HG03439 (cell line): ENCODE data around the gene TATDN2.

Experiments
- ATAC-seq: cut with Tn5 transposase; IDR thresholded peaks from one replicate; pipeline ENCODE4 v1.9.1; 2021; ENCODE audit warnings: mild to moderate bottlenecking, moderate library complexity; ENCODE audit not compliant: unreplicated experiment

The TATDN2 gene

DNA sequence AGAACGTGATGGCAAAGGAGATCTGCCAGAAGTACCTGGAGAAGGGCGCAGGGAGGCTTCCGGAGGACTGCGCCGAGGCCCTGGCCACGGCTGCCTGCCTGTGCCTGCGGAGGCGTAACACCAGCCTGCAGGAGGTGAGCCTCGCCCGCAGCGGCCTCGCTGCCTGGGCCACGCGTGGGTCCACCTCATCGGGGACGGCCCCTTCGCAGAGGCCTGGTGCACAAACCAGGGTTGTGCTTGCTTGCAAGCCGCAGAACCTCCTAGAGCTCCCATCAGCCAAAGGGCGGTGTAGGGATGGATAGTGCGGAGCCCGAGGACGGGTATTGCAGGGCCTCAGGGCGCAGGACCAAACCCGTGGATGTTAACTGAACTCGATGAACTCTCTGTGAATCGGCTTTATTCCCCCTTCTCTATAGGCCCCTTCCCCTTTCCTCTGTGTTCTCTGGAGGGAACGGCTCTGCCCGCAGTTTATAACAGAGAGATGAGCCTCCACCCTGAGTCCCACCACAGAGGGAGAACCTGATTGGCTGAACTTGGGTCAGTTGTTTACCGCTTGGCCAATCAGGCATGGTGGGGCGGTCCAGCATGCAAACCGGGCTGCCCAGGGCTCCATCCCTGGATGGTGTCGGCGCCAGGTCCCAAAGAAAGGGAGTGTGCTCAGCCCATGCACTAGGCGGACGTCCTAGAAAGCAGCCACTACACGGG lies 13.6 kb upstream of the TATDN2 start:
- no peak for ATAC-seq

- ATAC-seq, result no peak
These were observed 12.7 kb upstream of the TATDN2 start for GRCh38 chr3:10235551-10235950.

DNA sequence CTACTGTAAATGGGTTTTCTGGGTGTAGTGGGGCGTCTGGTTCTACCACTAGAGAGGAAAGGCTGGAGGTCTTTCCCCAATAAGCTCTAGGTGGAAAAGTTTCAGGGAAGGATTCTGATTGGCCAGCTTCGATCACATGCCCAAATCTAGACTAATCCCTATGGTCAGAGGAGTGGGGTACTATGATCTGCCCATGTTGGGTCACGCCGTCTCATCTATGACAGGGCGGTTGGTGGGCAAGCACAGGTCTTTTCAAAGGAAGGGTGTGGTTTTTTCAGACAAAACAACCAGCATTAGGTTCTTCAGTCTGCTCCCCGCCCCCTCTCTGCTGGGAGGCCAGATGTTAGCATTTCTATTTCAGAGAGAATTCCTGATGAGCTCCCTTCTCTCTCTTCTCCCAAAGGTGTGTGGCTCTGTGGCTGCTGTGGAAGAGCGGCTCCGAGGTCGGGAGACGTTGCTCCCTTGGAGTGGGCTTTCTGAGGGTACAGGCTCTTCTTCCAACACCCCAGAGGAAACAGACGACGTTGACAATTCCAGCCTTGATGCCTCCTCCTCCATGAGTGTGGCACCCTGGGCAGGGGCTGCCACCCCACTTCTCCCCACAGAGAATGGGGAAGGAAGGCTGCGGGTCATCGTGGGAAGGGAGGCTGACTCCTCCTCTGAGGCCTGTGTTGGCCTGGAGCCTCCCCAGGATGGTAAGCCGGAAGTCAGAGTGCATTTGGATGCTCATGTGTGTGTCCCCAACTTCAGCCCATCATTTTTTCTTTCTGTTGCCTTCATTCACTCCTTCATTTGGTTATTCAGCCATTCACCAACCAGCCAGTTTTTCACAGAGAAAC lies 9.7 kb upstream of the TATDN2 start:
- ATAC-seq, result no peak

DNA sequence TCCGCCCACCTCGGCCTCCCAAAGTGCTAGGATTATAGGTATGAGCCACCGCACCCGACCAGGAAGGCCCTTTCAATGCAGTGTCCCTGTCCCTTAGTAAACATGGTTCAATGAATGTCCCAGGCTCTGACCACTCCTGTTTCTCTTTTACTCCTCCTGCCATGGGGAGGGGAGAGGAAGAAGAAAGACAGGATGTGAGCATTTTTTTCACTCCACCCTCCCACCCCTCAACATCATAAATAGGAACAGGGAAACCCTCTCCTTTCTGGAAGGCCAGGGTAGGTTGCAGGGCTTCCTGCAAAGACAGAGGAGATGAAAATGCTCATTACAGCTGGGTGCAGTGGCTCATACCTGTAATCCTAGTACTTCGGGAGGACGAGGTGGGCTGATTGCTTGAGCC lies 7.5 kb upstream of the TATDN2 start:
- ATAC-seq, result no peak

DNA sequence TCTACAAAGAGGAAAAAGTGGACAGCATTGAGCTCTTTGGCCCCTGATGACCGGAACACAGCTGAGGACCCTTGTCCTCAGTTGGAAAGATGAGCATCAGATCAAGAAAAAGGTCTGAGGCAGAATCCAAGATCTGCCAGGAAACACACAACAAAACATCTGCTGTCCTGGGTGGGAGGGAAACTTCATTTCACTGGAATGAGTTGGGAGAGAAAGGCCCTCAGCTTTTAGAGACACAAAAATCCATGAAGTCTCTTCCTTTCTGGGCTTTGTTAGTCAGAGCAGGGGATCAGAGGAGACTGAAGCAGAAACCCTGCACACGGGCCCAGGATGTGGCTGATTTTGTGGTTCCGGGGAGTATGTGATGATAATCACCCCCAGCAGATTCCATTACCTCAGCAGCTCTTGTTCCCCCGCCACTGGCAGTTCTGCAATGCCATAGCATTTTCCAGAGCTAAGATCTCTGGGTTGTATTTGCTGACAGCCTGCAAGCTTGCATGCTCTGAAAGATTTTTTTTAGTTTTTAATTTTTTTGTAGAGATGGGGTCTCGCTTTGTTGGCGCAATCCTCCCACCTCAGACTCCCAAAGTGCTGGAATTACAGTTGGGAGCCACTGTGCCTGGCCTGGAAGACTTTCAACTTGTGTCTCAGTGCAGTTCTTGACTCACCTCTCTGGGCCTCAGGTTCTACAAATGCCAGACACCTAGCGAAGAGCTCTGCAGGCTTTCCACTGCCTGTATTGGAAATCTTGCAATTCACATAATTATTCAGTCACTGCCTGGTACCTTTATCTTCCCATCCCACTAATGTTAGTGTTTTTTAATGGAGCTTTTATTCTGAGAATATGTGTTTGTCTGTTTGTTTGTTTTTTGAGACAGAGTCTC lies 5.8 kb upstream of the TATDN2 start:
- ATAC-seq, result no peak

GRCh38 chr3:10244009-10244408 lies 4.2 kb upstream of the TATDN2 start:
- ATAC-seq, result no peak

GRCh38 chr3:10245081-10245712 lies 3.1 kb upstream of the TATDN2 start:
- ATAC-seq, result no peak

GRCh38 chr3:10247679-10248183 lies 528 bp upstream of the TATDN2 start:
- no peak for ATAC-seq

DNA sequence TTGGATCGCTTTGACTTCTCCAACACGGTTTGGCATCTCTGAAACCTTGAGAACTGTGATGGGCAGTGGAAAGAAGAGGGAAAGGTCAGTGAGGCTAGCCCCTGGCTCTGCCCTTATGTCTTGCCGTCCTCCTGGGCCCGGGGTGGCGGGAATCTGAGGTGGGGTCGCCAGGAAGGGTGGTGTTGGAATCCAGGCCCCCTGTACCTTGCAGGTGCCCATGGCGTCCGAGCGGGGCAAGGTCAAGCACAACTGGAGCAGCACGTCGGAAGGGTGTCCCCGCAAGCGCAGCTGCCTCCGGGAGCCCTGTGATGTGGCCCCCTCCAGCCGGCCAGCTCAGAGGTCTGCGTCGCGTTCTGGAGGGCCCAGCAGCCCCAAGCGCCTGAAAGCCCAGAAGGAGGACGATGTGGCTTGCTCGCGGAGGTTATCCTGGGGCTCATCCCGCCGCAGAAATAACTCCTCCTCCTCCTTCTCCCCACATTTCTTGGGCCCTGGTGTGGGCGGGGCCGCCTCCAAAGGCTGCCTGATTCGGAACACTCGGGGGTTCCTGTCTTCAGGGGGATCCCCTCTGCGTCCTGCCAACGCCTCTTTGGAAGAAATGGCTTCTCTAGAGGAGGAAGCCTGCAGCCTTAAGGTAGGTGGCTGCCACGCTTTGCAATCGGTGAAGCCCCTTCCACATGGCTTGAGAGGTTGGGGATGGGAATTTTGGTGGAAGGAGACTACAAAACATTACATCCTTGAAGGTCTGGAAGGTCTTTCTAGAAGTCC lies 907 bp downstream of the TATDN2 start:
- no peak for ATAC-seq

DNA sequence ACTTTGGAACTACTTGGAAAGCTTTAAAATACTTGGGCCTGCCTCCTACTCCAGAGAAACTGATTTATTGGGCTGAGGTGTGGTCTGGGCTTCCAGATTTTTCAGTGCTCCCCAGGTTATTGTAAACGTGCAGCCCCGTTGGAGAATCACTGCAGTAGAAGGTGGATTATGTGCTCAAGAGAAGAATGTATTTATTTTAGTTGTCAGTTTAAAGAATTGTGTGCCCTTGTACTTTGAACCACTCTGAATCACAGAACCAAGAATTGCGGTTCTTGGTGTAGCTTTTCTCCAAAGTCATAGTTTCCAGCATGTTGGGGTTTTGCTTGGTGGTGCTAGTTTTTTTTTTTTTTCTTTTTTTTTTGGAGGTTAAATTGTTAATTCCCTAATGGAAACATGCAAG lies 1.6 kb downstream of the TATDN2 start:
- no peak for ATAC-seq

DNA sequence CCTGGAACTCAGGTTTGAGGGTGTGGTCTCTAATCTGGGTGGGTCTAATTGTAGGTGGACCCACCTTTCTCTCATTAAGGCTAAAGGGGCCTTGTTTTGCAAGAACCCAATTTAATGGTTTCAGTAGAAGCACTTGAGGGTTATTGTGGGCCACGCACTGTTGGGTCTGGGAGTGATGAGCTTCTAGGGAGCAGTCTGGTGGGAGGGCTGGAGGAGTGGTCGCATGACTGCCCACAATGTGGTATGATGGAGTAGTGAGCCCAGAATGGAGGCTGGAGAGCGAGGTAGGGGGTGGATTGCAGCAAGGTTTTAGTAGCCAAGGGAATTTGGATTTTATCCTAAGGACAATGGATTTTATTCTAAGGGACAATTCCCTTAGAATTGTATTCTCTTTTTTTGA lies 2.7 kb downstream of the TATDN2 start:
- ATAC-seq, result no peak

- ATAC-seq, result no peak
These were observed 5.5 kb downstream of the TATDN2 start for GRCh38 chr3:10253731-10254130.

GRCh38 chr3:10255835-10256234 lies 7.6 kb downstream of the TATDN2 start:
- ATAC-seq, result no peak

DNA sequence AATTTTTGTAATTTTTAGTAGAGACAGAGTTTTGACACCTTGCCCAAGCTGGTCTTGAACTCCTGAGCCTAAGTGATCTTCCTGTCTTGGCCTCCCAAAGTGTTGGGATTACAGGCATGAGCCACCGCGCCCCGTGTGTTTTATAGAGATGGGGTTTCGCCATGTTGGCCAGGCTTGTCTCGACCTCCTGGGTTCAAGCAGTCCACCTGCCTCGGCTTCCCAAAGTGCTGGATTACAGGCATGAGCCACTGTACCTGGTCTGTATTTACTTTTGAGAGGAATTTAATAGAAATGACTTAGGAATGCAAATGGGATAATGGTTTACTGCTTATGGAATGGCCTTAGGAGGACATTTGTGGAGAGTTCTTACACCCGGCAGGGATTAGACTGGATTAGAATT lies 10.8 kb downstream of the TATDN2 start:
- no peak for ATAC-seq

DNA sequence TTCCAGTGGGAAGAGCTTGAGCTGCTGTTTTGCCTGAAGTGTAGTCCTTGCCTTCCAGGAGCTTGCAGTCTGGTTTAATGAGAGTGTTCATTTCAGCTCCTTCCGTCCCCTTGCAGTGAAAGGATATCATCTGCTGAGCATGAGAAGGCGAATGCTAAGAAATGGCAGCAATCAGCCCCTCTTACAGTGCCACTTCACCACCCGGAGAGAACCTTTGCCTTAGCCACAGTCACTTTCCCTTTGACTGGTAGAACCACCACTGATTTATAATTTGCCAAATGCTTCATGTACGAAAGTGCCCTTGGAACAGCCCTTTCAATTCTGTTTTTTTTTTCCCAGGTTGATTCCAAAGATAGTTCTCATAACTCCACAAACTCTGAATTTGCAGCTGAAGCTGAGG lies 11.5 kb downstream of the TATDN2 start:
- no peak for ATAC-seq

DNA sequence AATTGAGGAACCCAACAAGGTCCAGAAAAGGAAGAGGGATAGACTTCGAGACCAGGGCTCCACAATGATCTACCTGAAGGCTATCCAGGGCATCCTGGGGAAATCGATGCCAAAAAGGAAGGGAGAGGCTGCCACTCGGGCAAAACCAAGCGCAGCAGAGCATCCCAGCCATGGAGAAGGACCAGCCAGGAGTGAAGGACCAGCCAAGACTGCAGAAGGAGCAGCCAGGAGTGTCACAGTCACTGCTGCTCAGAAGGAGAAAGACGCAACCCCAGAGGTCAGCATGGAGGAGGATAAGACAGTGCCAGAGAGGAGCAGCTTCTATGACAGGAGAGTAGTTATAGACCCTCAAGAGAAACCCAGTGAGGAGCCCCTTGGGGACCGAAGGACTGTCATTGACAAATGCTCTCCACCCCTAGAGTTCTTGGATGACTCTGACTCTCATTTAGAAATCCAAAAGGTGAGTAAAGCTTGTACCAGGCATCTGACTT lies 12.0 kb downstream of the TATDN2 start:
- no peak for ATAC-seq

DNA sequence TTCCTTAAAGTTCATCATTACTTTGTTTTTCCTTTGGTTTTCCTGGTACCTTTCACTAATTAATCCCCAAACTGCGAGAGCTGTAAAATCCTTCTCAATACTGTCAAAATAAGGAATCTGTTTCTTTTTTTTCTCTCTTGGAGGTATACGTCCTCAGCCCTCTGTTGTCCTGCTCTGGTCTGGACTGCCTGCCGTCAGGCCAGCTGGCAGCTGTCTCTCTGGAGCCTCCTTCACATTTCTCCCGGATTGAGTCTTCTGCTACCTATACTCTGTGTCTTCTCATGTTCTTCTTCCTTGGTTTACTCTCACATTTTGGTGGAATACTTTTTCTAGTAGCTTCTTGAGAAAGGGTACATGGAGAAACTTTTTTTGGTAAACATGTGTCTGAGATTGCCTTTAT lies 13.8 kb downstream of the TATDN2 start:
- ATAC-seq, result no peak

- ATAC-seq, result no peak
These were observed 15.5 kb downstream of the TATDN2 start for GRCh38 chr3:10263646-10264363.

GRCh38 chr3:10265833-10266232 lies 17.6 kb downstream of the TATDN2 start:
- no peak for ATAC-seq
